Thyroid gland (tissue), 4 donors: ENCODE results near the gene BLOC1S6.

Experiments used
- POLR2A ChIP-seq, 2 donors: fragments of 450-650 bp; IDR thresholded peaks; one replicate each; pipeline ENCODE4 v1.6.1; 2017; ENCODE audit warnings: antibody characterized with exemption in 2 of 2, mild to moderate bottlenecking in 2 of 2, moderate library complexity in 1 of 2
- TF ChIP-seq, protein P1 (sequence below), 6 experiments: fragments of 200-600 bp in 3 of 6; fragments of 450-650 bp in 3 of 6; sonication (generic) in 3 of 6; IDR thresholded peaks; one replicate each; pipeline ENCODE4 v1.5.1; 2016 to 2019; ENCODE audit warnings: antibody characterized with exemption in 6 of 6, mild to moderate bottlenecking in 2 of 6, inconsistent platforms in 1 of 6, moderate library complexity in 1 of 6

DNA sequence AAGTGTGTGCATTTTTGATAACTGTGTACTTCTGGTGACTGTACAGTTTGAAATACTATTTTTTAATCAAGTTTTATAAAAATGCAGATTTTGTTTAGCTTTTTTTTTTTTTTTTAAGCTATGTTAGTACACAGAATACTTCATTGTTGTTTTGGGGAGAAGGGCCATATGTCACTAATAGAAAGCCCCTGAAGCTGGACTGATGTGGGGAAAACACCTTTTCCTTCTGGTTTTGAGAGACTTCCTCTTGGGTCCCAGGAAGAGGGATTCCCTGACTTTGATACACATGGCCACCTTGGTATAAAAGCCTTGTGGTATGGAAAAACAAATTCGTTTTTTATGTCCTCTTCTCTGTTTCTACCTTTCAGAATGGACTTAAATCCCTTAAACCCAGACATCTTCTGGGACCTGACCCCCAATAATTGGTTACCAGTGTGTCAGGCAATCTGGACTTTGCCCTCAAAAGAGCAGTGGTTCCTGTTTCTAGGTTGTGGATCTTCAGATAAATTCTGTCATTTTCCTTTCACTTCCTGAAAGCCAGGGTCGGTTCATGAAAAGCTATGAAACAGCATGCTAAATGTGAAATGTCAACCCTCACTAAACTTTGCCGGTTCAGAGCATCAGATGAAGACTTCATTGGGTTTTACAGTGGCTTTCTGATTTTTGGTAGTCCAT lies 31.1 kb upstream of the BLOC1S6 start:
- TF ChIP-seq, protein P1, sequence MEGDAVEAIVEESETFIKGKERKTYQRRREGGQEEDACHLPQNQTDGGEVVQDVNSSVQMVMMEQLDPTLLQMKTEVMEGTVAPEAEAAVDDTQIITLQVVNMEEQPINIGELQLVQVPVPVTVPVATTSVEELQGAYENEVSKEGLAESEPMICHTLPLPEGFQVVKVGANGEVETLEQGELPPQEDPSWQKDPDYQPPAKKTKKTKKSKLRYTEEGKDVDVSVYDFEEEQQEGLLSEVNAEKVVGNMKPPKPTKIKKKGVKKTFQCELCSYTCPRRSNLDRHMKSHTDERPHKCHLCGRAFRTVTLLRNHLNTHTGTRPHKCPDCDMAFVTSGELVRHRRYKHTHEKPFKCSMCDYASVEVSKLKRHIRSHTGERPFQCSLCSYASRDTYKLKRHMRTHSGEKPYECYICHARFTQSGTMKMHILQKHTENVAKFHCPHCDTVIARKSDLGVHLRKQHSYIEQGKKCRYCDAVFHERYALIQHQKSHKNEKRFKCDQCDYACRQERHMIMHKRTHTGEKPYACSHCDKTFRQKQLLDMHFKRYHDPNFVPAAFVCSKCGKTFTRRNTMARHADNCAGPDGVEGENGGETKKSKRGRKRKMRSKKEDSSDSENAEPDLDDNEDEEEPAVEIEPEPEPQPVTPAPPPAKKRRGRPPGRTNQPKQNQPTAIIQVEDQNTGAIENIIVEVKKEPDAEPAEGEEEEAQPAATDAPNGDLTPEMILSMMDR (IDR thresholded peaks at IDR 0.05): no peak
- no peak for TF ChIP-seq POLR2A (IDR thresholded peaks at IDR 0.05)
